Memory B cell (primary cell): ENCODE data around the gene CLASRP.
A peak's percentile ranks its signal among the peaks of the same experiment; 100 is the strongest.

ENCODE experiments used
- ATAC-seq: fragments of 150-1000 bp; cut with Tn5 transposase; 2 replicates; pipeline ENCODE4 v1.10.0; 2021; ENCODE audit warnings: low read depth, mild to moderate bottlenecking, moderate library complexity
- DNase-seq, 2 donors: peaks; one replicate each; pipeline ENCODE4 v3.0.0; 2022; ENCODE audit warnings: low spot score in 2 of 2
- H3K27ac Mint-ChIP-seq: one replicate; pipeline ENCODE4 v1.8.0; 2022; ENCODE audit warnings: mild to moderate bottlenecking, moderate library complexity, mixed read lengths
- H3K27me3 Mint-ChIP-seq: one replicate; pipeline ENCODE4 v1.8.0; 2022; ENCODE audit warnings: mixed read lengths
- H3K36me3 Mint-ChIP-seq: one replicate; pipeline ENCODE4 v1.8.0; 2022; ENCODE audit warnings: mild to moderate bottlenecking, mixed read lengths
- H3K4me1 Mint-ChIP-seq: one replicate; pipeline ENCODE4 v1.8.0; 2022; ENCODE audit warnings: mixed read lengths
- H3K4me3 Mint-ChIP-seq: one replicate; pipeline ENCODE4 v1.8.0; 2022; ENCODE audit warnings: mild to moderate bottlenecking, moderate library complexity, mixed read lengths
- H3K9me3 Mint-ChIP-seq: one replicate; pipeline ENCODE4 v1.8.0; 2022; ENCODE audit warnings: mixed read lengths

CLASRP gene

GRCh38 chr19:45094707-45095106 lies 55.9 kb downstream of the CLASRP start:
- Mint-ChIP-seq H3K27ac (no peak overlapping the region), H3K36me3 (peaks cover 7% of the 10 kb centered on the region), H3K27me3 (no peaks in the 10 kb centered on the region), H3K9me3 (no peaks in the 10 kb centered on the region), H3K4me3 (peak overlapping the region; percentile 96), H3K4me1 (peaks cover 42% of the 10 kb centered on the region)
- no peak for DNase-seq
- no peak for ATAC-seq

GRCh38 chr19:45095496-45096413 lies 56.9 kb downstream of the CLASRP start:
- Mint-ChIP-seq H3K4me1 (peaks cover 44% of the 10 kb centered on the region), H3K27me3 (no peaks in the 10 kb centered on the region), H3K36me3 (peaks cover 7% of the 10 kb centered on the region), H3K4me3 (no peak overlapping the region), H3K9me3 (no peaks in the 10 kb centered on the region), H3K27ac (no peak overlapping the region)
- no peak for DNase-seq
- no peak for ATAC-seq

DNA sequence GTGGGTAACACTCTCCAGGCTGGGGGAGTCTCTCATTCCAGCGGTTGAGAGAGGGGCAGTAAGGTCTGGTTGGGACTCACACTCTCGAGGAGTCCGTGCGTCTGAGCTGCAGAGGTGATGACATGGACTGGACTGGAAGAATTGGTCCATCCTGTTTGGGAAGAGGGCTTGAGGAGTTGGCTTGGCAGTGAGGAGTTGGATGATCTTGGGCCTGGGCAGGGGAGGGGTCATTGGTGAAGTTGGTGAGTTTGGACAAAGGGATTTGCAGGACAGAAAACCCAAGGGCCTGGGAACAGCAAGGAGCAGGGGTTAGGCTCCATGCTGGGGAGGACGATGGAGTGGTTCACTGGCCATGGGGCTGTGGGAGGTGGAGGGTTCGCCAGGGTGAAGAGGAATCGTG lies 57.9 kb downstream of the CLASRP start:
- Mint-ChIP-seq H3K4me1 (peaks cover 46% of the 10 kb centered on the region), H3K9me3 (no peaks in the 10 kb centered on the region), H3K4me3 (peak overlapping the region; percentile 28), H3K36me3 (peaks cover 4% of the 10 kb centered on the region), H3K27me3 (no peaks in the 10 kb centered on the region), H3K27ac (peak overlapping the region; percentile 72)
- ATAC-seq (no peak), DNase-seq (no peak)

- H3K27ac Mint-ChIP-seq, result no peak overlapping the region
- no peak overlapping the region for H3K4me3 Mint-ChIP-seq
- H3K27me3 Mint-ChIP-seq, result no peaks in the 10 kb centered on the region
- peaks cover 47% of the 10 kb centered on the region for H3K4me1 Mint-ChIP-seq
- H3K36me3 Mint-ChIP-seq, result peaks cover 4% of the 10 kb centered on the region
- H3K9me3 Mint-ChIP-seq, result no peaks in the 10 kb centered on the region
- no peak for DNase-seq
- no peak for ATAC-seq
These were observed 58.6 kb downstream of the CLASRP start for GRCh38 chr19:45097450-45097775.

DNA sequence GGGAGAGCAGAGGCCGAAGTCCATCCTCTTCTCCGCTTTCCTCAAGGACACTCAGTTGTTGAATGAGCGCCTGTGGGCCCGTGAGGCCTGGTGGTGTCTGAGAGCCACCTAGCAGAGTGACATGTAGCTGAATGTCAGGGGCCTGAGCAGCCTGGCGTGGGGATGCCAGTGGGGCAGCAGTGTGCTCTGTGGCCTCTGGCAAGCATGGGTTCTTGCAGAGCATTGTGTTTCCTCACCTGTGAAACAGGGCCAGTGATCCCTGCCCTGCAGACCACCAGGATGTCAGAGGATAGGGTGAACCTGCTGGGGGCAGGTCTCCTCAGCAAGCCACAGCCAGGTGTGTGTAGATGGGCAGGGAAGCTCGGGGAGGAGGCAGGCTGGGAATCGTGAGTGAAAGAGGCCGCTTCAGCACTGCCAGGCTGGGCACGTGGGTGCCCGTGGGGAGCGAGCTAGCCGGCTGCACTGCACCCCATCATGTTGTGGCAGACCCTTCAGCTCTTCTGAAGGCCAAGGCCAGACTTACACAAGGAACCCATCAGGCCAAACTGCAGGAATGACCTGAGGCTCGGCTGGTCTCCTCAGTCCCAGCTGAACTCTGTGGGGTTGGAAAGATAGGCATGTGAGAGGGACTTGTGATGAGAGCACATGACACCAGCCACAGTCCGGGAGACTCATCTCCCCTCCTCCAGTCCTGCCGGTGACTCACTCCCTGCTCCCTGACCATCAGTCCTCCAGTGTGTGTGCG lies 59.1 kb downstream of the CLASRP start:
- H3K4me3 Mint-ChIP-seq, result no peak overlapping the region
- H3K27me3 Mint-ChIP-seq, result no peaks in the 10 kb centered on the region
- H3K27ac Mint-ChIP-seq, result no peak overlapping the region
- peaks cover 47% of the 10 kb centered on the region for H3K4me1 Mint-ChIP-seq
- ATAC-seq, result no peak
- H3K9me3 Mint-ChIP-seq, result no peaks in the 10 kb centered on the region
- H3K36me3 Mint-ChIP-seq, result peaks cover 4% of the 10 kb centered on the region
- DNase-seq, result no peak

DNA sequence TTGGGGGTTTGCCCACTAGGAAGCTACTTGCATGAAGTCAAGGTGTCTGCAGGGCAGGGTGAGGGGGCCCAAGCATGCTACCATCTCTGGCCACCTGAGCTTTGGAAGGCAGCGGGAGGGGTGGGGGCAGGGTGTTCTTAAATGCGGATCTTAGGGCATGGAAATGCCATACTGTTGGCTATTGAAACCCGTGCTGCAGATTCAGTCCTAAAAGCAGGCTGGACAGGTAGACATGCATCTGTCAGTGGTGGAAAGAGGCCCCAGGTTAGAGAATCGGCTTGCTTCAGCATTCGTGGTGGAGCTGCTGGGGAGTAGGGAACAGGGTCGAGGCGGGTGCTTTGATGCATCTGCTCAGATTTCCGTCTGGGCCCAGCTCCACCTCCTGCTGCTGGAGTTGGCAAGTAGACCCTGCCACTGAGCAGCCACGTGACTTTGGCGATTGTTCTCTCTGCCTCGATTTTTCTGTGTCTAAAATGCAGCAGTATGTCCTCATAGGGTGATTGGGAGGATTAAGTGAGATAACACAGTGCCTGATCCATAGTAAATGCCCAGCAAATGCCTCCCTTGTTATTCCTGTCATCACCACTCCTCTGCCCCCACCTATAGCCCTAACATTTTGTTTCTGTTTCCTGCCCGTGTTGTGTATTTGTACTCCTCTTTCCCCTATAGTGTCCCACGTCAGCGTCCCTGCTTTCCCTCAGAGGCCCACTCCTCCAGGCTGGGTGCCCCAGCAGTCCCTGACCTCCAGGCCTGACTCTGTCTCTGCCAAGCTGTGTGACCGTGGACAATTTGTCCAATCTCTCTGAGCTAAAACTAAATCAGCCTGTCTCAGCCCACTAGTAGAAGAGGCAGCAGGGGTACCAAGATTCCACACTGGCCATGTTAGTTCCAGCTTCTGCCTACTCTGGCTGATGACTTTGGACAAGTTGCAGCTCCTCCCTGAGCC lies 59.9 kb downstream of the CLASRP start:
- Mint-ChIP-seq H3K4me1 (peaks cover 47% of the 10 kb centered on the region), H3K4me3 (no peak overlapping the region), H3K27ac (no peak overlapping the region), H3K27me3 (no peaks in the 10 kb centered on the region), H3K9me3 (no peaks in the 10 kb centered on the region), H3K36me3 (peaks cover 4% of the 10 kb centered on the region)
- ATAC-seq (no peak), DNase-seq (no peak)

DNA sequence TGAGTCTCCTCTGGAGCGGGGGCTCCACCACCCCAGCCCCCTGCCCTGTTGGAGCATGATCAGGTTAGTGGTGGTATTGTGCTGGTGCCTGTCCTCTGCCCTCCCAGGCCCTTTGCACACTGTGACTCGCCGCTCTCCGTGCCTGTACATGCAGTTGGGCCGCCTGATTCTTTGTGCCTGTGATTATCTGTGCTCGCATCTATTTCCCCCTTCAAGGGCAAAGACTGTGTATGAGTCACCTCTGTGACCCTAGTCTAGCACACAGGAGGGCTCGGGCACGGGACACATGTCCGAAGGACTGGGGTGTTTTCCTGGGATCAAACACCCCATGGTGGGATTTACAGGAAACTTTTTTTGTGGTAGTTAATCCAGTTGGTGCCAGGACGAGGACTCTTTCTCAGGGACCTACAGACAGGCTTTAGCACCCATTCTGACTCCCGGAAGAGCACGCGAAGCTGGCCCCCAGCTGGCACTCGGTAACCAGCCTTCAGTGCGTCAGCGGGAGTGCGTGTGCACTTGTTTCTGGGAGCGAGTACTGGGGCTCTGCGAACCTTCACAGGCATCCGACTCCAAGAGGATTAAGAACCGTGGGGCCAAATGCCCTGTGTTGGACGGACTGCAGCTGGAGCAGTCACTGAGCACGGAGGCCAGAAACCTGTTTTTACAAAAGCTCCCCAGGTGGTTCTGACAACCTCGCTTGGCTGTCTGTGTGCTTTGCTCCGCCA lies 60.8 kb downstream of the CLASRP start:
- Mint-ChIP-seq H3K27ac (no peak overlapping the region), H3K9me3 (no peaks in the 10 kb centered on the region), H3K27me3 (no peaks in the 10 kb centered on the region), H3K4me3 (no peak overlapping the region), H3K36me3 (peaks cover 2% of the 10 kb centered on the region), H3K4me1 (peaks cover 48% of the 10 kb centered on the region)
- ATAC-seq (no peak), DNase-seq (no peak)

GRCh38 chr19:45100201-45100600 lies 61.4 kb downstream of the CLASRP start:
- peaks cover 2% of the 10 kb centered on the region for H3K36me3 Mint-ChIP-seq
- H3K4me3 Mint-ChIP-seq, result no peak overlapping the region
- H3K4me1 Mint-ChIP-seq, result peaks cover 51% of the 10 kb centered on the region
- no peak overlapping the region for H3K27ac Mint-ChIP-seq
- DNase-seq, result no peak
- H3K27me3 Mint-ChIP-seq, result no peaks in the 10 kb centered on the region
- H3K9me3 Mint-ChIP-seq, result no peaks in the 10 kb centered on the region
- no peak for ATAC-seq

GRCh38 chr19:45100846-45101252 lies 62.0 kb downstream of the CLASRP start:
- Mint-ChIP-seq H3K27me3 (no peaks in the 10 kb centered on the region), H3K9me3 (no peaks in the 10 kb centered on the region), H3K4me3 (no peak overlapping the region), H3K36me3 (peaks cover 2% of the 10 kb centered on the region), H3K4me1 (peaks cover 52% of the 10 kb centered on the region), H3K27ac (no peak overlapping the region)
- DNase-seq, result no peak
- ATAC-seq, result no peak

GRCh38 chr19:45101806-45102205 lies 63.0 kb downstream of the CLASRP start:
- DNase-seq (no peak), ATAC-seq (no peak)
- H3K4me3 Mint-ChIP-seq, result no peak overlapping the region
- H3K27ac Mint-ChIP-seq, result peak overlapping the region; percentile 9
- H3K27me3 Mint-ChIP-seq, result no peaks in the 10 kb centered on the region
- H3K9me3 Mint-ChIP-seq, result no peaks in the 10 kb centered on the region
- no peaks in the 10 kb centered on the region for H3K36me3 Mint-ChIP-seq
- peaks cover 43% of the 10 kb centered on the region for H3K4me1 Mint-ChIP-seq

GRCh38 chr19:45102481-45102880 lies 63.6 kb downstream of the CLASRP start:
- H3K36me3 Mint-ChIP-seq, result no peaks in the 10 kb centered on the region
- H3K9me3 Mint-ChIP-seq, result no peaks in the 10 kb centered on the region
- H3K27ac Mint-ChIP-seq, result no peak overlapping the region
- H3K4me3 Mint-ChIP-seq, result no peak overlapping the region
- ATAC-seq (no peak), DNase-seq (no peak)
- peaks cover 39% of the 10 kb centered on the region for H3K4me1 Mint-ChIP-seq
- no peaks in the 10 kb centered on the region for H3K27me3 Mint-ChIP-seq

GRCh38 chr19:45103156-45103507 lies 64.3 kb downstream of the CLASRP start:
- Mint-ChIP-seq H3K9me3 (no peaks in the 10 kb centered on the region), H3K4me1 (peaks cover 36% of the 10 kb centered on the region), H3K36me3 (no peaks in the 10 kb centered on the region), H3K27ac (no peak overlapping the region), H3K4me3 (peak overlapping the region; percentile 70), H3K27me3 (no peaks in the 10 kb centered on the region)
- peak; percentile 88 for ATAC-seq
- peak in 1 of 2 donors; percentile 26 for DNase-seq

DNA sequence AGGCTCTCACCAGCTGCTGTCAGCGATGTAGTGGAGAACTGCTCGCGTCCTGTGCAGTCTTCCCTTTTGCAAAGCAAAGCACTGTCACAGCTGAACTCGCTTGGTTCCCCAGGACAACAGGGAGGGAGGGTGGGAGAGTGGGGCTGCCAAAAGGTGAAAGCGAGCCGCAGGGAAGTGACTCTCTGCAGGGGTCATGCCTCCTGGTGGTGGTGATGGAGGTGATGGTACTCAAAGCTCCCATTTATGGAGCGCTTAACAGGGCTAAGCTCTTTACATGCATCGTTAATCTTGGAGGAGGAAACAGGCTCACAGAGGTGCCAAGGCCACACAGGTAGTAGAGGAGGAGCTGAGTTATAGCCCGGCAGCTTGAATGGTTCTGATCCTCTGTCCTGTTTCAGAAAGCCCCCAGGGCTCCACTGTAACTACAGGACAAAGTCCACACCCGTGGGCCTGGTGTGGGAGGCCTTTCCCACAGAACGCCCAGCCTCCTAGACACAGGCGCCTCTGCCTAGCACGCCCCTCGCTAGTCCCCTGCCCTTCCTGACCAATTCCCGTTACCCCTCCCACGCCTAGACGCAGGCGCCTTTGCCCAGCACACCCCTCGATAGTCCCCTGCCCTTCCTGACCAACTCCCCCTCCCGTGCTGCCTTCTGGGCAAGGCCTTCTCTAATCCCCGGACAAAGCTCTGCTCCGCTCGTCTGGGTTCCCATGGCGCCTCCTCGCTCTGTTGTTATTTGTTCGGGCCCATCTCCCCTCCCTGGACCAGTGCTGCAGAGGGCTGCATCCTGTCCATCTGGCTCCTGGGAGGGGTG lies 64.9 kb downstream of the CLASRP start:
- Mint-ChIP-seq H3K27me3 (no peaks in the 10 kb centered on the region), H3K27ac (peak overlapping the region; percentile 73), H3K9me3 (no peaks in the 10 kb centered on the region), H3K4me3 (peak overlapping the region; percentile 70), H3K36me3 (no peaks in the 10 kb centered on the region), H3K4me1 (peaks cover 36% of the 10 kb centered on the region)
- DNase-seq, result no peak
- peak; percentile 61 for ATAC-seq
